ENCODE data around the gene UBE2G2.

The UBE2G2 gene

DNA sequence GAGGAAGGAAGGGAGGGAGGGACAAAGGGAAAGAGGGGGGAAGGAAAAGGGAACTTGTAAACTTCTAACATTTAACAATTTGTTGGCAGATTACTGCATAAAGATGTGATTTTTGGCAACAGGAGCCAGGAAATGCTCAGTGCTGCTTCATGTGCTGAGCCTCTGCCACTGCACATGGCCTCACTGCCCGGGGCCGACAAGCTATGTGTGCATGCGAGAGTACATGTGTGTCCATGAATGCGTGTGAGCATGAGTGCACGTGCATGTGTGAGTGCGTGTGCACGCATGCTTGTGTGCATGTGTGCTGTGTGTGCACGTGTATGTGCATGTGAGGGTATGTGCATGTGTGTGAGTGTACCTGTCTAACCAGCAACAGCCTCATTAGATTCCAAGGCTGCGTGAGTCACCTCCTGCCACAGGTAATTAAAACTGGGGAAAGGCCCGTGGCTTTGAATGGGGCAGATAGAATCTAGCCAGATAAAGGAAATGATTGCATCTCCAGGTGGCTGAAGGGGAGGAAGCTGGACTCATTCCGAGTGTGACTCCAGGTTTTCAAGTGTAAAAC is 48.9 kb downstream of the UBE2G2 start:
- Histone ChIP-seq H3K27me3 (ENCODE audit: control insufficient read depth, insufficient read depth, low read length) (no peaks in the 10 kb centered on the region), H3K4me1 (ENCODE audit: control insufficient read depth, insufficient read depth, low read length) (peaks cover 21% of the 10 kb centered on the region), H3K9me3 (ENCODE audit: control insufficient read depth, insufficient read depth, low read length) (no peaks in the 10 kb centered on the region), H3K9ac (ENCODE audit: low read depth, low read length) (no peak overlapping the region), H3K4me3 (ENCODE audit: low read depth, low read length) (no peak overlapping the region), H3K27ac (ENCODE audit: low read depth, low read length) (no peak overlapping the region), H3K36me3 (ENCODE audit: control insufficient read depth, insufficient read depth, low read length) (no peaks in the 10 kb centered on the region)

DNA sequence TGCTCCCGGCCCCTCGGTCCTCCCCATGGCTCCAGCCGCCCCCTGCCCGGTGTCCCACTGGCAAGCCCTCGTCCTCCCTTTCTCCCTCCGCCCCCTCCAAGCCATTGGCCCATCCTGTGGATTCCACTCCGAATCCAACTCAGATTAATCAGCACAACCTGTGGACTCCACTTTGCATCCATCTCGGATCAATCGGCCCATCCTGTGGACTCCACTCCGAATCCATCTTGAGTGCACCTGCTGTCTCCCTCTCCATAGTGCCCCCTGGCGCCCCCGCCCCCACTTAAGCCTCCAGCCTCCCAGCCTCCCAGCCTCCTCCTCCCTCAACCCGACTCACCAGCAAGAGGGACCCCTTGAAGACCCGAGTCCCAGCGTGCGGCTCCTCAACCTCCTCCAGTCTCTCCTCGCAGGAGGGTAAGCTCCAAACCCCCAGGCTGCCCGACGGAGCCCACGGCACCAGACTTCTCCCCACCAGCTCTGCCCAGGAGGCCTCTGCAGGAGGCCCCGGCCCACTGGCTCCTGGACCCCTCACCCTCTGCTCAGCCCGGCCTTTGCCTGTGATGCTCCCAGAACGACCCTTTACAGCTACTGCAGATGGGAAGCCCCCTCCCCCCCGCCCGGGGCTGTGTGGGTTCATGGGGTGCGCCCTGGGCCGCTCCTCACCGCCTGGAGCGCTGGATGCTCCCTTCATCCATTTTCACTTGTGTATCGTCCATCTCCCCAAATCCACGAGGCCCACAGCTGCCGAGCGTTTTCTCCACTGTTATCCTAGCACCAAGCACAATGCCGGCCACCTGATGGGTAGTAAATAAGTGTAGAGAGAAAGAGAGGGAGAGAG is 49.6 kb downstream of the UBE2G2 start:
- Histone ChIP-seq H3K9me3 (ENCODE audit: control insufficient read depth, insufficient read depth, low read length) (no peaks in the 10 kb centered on the region), H3K36me3 (ENCODE audit: control insufficient read depth, insufficient read depth, low read length) (no peaks in the 10 kb centered on the region), H3K4me1 (ENCODE audit: control insufficient read depth, insufficient read depth, low read length) (peaks cover 21% of the 10 kb centered on the region), H3K4me3 (ENCODE audit: low read depth, low read length) (no peak overlapping the region), H3K27ac (ENCODE audit: low read depth, low read length) (no peak overlapping the region), H3K27me3 (ENCODE audit: control insufficient read depth, insufficient read depth, low read length) (no peaks in the 10 kb centered on the region), H3K9ac (ENCODE audit: low read depth, low read length) (no peak overlapping the region)

DNA sequence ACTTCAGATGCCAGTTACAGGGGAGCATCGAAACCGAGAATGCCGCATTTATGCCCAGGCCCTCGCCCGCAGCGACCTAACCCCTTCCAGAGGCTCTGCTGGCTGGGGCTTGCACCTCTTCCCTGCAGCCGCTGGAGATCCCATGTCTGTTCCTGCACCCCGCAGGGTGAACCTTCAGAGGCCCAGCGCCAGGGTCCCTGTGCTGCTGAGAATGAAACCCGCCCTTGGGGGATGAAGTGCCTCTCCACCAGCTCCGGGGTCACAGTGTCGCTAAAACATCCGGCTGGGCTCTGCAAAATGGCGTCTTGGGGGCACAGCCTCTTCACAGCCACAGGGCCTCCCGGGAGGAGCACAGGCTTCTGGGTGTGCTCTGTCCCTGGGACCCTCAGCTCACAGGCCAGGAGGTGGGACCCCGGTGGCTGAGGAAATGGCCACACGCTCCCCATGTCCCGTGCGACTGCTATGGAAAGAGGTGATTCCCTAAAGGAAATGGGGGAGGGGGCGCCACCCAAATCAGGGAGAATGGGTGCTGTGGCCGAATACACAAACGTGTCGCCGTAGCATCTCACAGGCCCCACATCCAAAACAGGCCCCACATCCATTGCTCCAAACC is 50.3 kb downstream of the UBE2G2 start:
- H3K27me3 ChIP-seq (ENCODE audit: control insufficient read depth, insufficient read depth, low read length), result no peaks in the 10 kb centered on the region
- H3K9me3 ChIP-seq (ENCODE audit: control insufficient read depth, insufficient read depth, low read length), result 0 out of 2 replicates have a peak, but pooled peaks cover 4% of the 10 kb centered on the region
- H3K4me3 ChIP-seq (ENCODE audit: low read depth, low read length), result no peak overlapping the region
- H3K27ac ChIP-seq (ENCODE audit: low read depth, low read length), result no peak overlapping the region
- H3K9ac ChIP-seq (ENCODE audit: low read depth, low read length), result no peak overlapping the region
- peaks cover 21% of the 10 kb centered on the region for H3K4me1 ChIP-seq (ENCODE audit: control insufficient read depth, insufficient read depth, low read length)
- H3K36me3 ChIP-seq (ENCODE audit: control insufficient read depth, insufficient read depth, low read length), result no peaks in the 10 kb centered on the region

DNA sequence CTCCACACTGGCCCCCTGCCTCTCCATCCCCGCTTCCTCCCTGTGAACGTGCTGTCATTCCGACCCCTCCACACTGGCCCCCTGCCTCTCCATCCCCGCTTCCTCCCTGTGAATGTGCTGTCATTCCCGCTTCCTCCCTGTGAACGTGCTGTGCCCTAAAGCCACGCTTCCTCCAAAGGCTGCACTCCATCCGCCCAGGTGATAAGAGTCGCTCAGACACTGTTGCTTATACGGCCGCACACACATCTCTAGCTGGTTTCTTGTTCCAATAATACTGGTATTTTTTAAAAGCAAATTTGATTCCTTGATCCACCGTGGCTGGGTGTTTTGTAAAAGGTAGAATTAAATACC is 51.0 kb downstream of the UBE2G2 start:
- H3K4me1 ChIP-seq (ENCODE audit: control insufficient read depth, insufficient read depth, low read length), result peaks cover 21% of the 10 kb centered on the region
- no peak overlapping the region for H3K27ac ChIP-seq (ENCODE audit: low read depth, low read length)
- H3K36me3 ChIP-seq (ENCODE audit: control insufficient read depth, insufficient read depth, low read length), result no peaks in the 10 kb centered on the region
- 0 out of 2 replicates have a peak, but pooled peaks cover 4% of the 10 kb centered on the region for H3K9me3 ChIP-seq (ENCODE audit: control insufficient read depth, insufficient read depth, low read length)
- no peak overlapping the region for H3K4me3 ChIP-seq (ENCODE audit: low read depth, low read length)
- H3K9ac ChIP-seq (ENCODE audit: low read depth, low read length), result no peak overlapping the region
- no peaks in the 10 kb centered on the region for H3K27me3 ChIP-seq (ENCODE audit: control insufficient read depth, insufficient read depth, low read length)

DNA sequence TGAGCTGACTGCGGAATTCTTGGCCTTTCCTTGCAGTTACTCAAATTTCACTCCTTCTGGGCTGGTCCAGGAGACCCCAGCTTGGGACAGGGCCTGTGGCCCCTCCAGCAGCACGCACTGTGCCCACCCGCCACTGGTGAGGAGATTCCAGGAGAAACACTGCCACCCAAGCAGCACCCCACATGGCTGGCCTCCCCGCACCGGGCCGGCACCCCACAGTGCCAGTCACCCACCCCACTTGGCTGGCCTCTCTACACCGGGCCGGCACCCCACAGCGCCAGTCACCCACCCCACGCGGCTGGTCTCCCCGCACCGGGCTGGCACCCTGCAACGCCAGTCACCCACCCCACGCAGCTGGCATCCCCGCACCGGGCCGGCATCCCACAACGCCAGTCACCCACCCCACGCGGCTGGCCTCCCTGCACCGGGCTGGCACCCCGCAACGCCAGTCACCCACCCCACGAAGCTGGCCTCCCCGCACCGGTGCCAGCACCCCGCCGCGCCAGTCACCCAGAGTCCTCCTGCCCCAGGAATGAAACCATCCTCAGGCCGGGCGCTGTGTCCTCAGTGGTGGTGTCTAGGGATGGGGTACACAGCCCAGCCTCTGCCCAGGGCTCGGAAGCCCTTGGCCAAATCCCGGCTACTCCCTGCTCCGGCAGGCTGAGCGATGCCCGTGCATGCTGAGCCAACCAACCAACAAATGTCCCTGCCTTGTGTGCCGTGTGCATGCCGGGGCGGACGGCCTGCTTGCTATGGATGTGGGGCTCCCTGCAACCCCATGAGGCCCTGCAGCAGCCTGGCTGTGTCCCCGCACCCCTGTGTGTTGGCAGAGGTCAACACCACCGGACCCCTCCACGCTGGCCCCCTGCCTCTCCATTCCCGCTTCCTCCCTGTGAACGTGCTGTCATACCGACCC is 51.6 kb downstream of the UBE2G2 start:
- Histone ChIP-seq H3K9me3 (ENCODE audit: control insufficient read depth, insufficient read depth, low read length) (peaks cover 6% of the 10 kb centered on the region; the same call in 1 of the 2 replicates), H3K36me3 (ENCODE audit: control insufficient read depth, insufficient read depth, low read length) (no peaks in the 10 kb centered on the region), H3K4me3 (ENCODE audit: low read depth, low read length) (no peak overlapping the region), H3K27ac (ENCODE audit: low read depth, low read length) (no peak overlapping the region), H3K4me1 (ENCODE audit: control insufficient read depth, insufficient read depth, low read length) (peaks cover 21% of the 10 kb centered on the region), H3K27me3 (ENCODE audit: control insufficient read depth, insufficient read depth, low read length) (no peaks in the 10 kb centered on the region), H3K9ac (ENCODE audit: low read depth, low read length) (no peak overlapping the region)

DNA sequence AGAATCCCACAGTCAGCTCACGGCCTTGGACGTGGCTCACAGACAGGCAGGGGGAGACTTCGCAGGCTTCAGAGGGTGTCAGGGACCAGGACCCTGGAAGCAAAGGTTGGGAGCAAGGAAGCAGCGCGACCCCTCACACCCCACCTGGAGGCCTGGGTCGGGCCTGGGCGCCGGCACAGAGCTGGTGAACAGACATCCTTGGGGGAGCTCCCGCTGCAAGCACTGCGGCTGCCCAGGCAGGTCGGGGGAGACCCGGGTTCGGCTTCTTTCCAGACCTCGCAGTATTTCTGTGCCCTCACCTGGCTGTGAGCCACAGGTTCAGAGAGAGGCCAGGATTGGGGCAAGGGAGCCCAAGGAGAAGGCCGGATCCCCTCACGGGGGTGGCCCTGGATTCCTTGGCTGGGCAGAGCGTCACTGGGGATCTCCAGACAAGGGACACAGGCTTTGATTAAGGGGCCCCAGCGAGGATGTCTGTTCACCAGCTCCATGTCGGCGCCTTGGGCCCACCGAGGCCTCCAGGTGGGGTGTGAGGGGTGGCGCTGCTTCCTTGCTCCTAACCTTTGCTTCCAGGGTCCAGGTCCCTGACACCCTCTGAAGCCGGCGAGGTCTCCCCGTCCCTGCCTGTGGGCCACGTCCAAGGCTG is 52.4 kb downstream of the UBE2G2 start:
- H3K9me3 ChIP-seq (ENCODE audit: control insufficient read depth, insufficient read depth, low read length), result peaks cover 14% of the 10 kb centered on the region
- H3K9ac ChIP-seq (ENCODE audit: low read depth, low read length), result no peak overlapping the region; the same call in 1 of the 2 replicates
- peaks cover 21% of the 10 kb centered on the region for H3K4me1 ChIP-seq (ENCODE audit: control insufficient read depth, insufficient read depth, low read length)
- peak overlapping the region; percentile 47 for H3K27ac ChIP-seq (ENCODE audit: low read depth, low read length)
- H3K4me3 ChIP-seq (ENCODE audit: low read depth, low read length), result peak overlapping the region; percentile 61
- H3K27me3 ChIP-seq (ENCODE audit: control insufficient read depth, insufficient read depth, low read length), result no peaks in the 10 kb centered on the region
- no peaks in the 10 kb centered on the region for H3K36me3 ChIP-seq (ENCODE audit: control insufficient read depth, insufficient read depth, low read length)

DNA sequence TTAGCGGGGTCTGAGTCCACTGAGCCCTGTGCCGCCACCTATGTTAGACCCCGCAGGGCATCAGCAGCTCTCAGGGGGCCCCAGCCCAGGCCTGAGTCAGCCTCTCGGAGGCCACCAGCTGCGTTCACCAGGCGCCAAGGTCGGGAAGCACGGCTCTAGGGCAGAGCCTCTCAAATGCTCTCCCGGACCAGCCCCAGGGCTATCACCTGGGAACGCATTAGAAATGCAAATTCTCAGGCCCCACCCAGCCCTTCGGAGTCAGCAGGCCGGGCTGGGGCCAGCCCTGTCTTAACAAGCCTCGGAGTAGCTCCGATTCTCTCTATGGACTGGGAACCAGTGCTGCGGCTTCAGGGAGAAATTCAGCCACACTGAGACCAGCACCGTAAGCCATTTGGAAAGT is 53.0 kb downstream of the UBE2G2 start:
- Histone ChIP-seq H3K9me3 (ENCODE audit: control insufficient read depth, insufficient read depth, low read length) (peaks cover 14% of the 10 kb centered on the region), H3K27me3 (ENCODE audit: control insufficient read depth, insufficient read depth, low read length) (no peaks in the 10 kb centered on the region), H3K4me1 (ENCODE audit: control insufficient read depth, insufficient read depth, low read length) (peaks cover 21% of the 10 kb centered on the region), H3K9ac (ENCODE audit: low read depth, low read length) (no peak overlapping the region; the same call in 1 of the 2 replicates), H3K36me3 (ENCODE audit: control insufficient read depth, insufficient read depth, low read length) (no peaks in the 10 kb centered on the region), H3K4me3 (ENCODE audit: low read depth, low read length) (peak overlapping the region; percentile 61), H3K27ac (ENCODE audit: low read depth, low read length) (peak overlapping the region; percentile 47)

DNA sequence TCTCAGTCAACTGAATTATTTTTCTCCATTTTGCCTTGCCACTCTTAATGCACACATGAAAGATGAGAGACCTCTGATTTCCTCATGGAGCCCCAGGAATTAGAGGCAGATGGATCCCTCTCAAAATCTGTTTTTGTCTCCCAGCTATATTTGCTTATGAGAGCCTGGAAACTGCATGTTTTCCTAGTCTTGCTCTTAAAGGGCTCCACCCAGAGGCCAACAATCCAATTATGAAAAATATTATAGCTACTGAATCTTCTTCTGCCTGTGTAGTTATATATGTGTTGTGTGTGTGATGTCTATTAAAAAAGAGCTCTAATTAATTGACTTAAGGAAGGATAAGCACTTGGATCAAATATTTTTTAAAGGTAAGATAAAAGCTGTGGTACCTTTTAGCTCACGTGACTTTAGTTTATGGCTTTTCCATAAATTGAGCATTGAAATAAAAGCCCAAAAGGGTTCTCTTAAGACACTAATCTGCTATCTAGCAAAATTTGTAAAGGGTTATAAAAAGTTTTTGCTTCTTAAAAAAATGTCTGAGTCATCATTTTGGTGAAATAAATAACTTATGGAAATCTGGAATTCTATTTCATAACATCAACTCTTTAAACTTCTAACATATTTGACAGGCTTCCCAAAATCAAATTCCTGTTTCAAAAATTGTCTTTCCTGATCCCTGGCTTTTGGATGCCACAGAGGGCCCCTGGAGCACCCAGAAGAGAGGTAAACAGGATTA is 59.0 kb downstream of the UBE2G2 start:
- no peaks in the 10 kb centered on the region for H3K36me3 ChIP-seq (ENCODE audit: control insufficient read depth, insufficient read depth, low read length)
- H3K27me3 ChIP-seq (ENCODE audit: control insufficient read depth, insufficient read depth, low read length), result no peaks in the 10 kb centered on the region
- no peak overlapping the region for H3K9ac ChIP-seq (ENCODE audit: low read depth, low read length)
- H3K9me3 ChIP-seq (ENCODE audit: control insufficient read depth, insufficient read depth, low read length), result peaks cover 35% of the 10 kb centered on the region
- no peaks in the 10 kb centered on the region for H3K4me1 ChIP-seq (ENCODE audit: control insufficient read depth, insufficient read depth, low read length)
- H3K4me3 ChIP-seq (ENCODE audit: low read depth, low read length), result no peak overlapping the region
- no peak overlapping the region for H3K27ac ChIP-seq (ENCODE audit: low read depth, low read length)

DNA sequence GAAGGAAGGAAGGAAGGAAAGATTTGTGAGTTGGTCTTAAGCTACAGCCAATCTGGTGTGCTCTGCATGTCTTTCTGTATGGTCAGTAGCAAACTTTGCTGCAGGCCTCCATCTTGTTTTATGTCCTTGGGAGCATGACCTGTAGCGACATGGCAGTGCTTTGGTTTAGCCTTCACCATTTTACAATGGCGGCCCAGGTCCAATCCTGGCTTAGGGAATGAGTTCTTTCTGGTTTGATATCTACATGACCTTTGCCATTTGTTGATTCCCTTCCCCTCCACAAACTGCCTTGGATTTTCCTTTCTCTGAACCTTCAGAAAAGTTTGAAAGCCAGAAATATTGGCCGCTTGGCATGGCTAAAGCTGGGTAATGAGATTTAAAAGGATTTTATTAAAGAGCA is 59.7 kb downstream of the UBE2G2 start:
- H3K4me3 ChIP-seq (ENCODE audit: low read depth, low read length), result no peak overlapping the region
- no peak overlapping the region for H3K27ac ChIP-seq (ENCODE audit: low read depth, low read length)
- H3K27me3 ChIP-seq (ENCODE audit: control insufficient read depth, insufficient read depth, low read length), result no peaks in the 10 kb centered on the region
- H3K36me3 ChIP-seq (ENCODE audit: control insufficient read depth, insufficient read depth, low read length), result no peaks in the 10 kb centered on the region
- peaks cover 39% of the 10 kb centered on the region for H3K9me3 ChIP-seq (ENCODE audit: control insufficient read depth, insufficient read depth, low read length)
- H3K4me1 ChIP-seq (ENCODE audit: control insufficient read depth, insufficient read depth, low read length), result no peaks in the 10 kb centered on the region
- no peak overlapping the region for H3K9ac ChIP-seq (ENCODE audit: low read depth, low read length)

DNA sequence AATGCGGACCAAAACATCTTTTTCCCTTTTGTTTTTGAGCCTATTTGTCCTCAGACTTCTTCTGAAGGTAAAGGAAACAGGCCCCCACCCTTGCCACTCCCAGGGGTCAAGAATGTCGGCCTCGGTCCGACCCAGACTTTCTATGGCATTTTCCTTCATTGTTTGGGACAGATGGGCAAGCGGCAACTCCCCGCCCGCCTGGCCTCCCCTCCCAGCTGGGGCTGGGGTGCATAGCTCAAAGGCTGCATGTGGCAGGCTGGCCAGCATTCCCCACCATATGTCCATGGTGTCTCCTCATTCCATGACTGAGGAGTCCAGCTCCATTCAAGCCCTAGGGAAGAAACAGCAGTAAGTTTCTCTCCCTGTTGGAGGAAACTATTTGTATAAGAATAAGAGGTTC is 60.9 kb downstream of the UBE2G2 start:
- Histone ChIP-seq H3K27ac (ENCODE audit: low read depth, low read length) (no peak overlapping the region), H3K9ac (ENCODE audit: low read depth, low read length) (no peak overlapping the region), H3K27me3 (ENCODE audit: control insufficient read depth, insufficient read depth, low read length) (no peaks in the 10 kb centered on the region), H3K4me1 (ENCODE audit: control insufficient read depth, insufficient read depth, low read length) (no peaks in the 10 kb centered on the region), H3K4me3 (ENCODE audit: low read depth, low read length) (no peak overlapping the region), H3K9me3 (ENCODE audit: control insufficient read depth, insufficient read depth, low read length) (peaks cover 35% of the 10 kb centered on the region), H3K36me3 (ENCODE audit: control insufficient read depth, insufficient read depth, low read length) (no peaks in the 10 kb centered on the region)

Measured in HUES48 (cell line).